RWPE2 (cell line): ENCODE results near the gene GIMAP7.

Experiments used
- ATAC-seq: fragments of 200-7000 bp; cut with Tn5 transposase; 3 replicates; pipeline ENCODE4 v1.9.1; 2021; ENCODE audit warnings: low read depth
- DNase-seq: peaks from one replicate; pipeline ENCODE4 v3.0.0-alpha.2; 2020; ENCODE audit warnings: low spot score
- H3K27ac ChIP-seq: fragments of 450-650 bp; 2 replicates; pipeline ENCODE4 v1.5.1; 2017; ENCODE audit warnings: mild to moderate bottlenecking; ENCODE audit not compliant: poor library complexity, severe bottlenecking
- H3K27me3 ChIP-seq: fragments of 250-450 bp; sonication (Bioruptor Pico); 2 replicates; pipeline ENCODE4 v1.5.1; 2021; ENCODE audit warnings: mild to moderate bottlenecking, moderate library complexity; ENCODE audit not compliant: insufficient read depth, poor library complexity, severe bottlenecking
- H3K36me3 ChIP-seq: fragments of 250-450 bp; sonication (Bioruptor Pico); 2 replicates; pipeline ENCODE4 v1.5.1; 2020; ENCODE audit warnings: low read depth, mild to moderate bottlenecking, moderate library complexity
- H3K4me1 ChIP-seq: fragments of 250-450 bp; sonication (Bioruptor Pico); 2 replicates; pipeline ENCODE4 v1.5.1; 2021; ENCODE audit warnings: mild to moderate bottlenecking, moderate library complexity; ENCODE audit not compliant: insufficient read depth, poor library complexity, severe bottlenecking
- H3K4me3 ChIP-seq: fragments of 250-450 bp; sonication (Bioruptor Pico); 2 replicates; pipeline ENCODE4 v1.5.1; 2021; ENCODE audit warnings: mild to moderate bottlenecking, moderate library complexity; ENCODE audit not compliant: severe bottlenecking
- H3K9me3 ChIP-seq: fragments of 250-450 bp; sonication (Bioruptor Pico); 2 replicates; pipeline ENCODE4 v1.5.1; 2021; ENCODE audit warnings: mild to moderate bottlenecking, moderate library complexity; ENCODE audit not compliant: severe bottlenecking
- TF ChIP-seq, protein P1 (sequence below): fragments of 450-650 bp; IDR thresholded peaks from one replicate; pipeline ENCODE4 v1.5.1; 2017; ENCODE audit warnings: mild to moderate bottlenecking, moderate library complexity; ENCODE audit not compliant: poor library complexity, severe bottlenecking

The GIMAP7 gene

DNA sequence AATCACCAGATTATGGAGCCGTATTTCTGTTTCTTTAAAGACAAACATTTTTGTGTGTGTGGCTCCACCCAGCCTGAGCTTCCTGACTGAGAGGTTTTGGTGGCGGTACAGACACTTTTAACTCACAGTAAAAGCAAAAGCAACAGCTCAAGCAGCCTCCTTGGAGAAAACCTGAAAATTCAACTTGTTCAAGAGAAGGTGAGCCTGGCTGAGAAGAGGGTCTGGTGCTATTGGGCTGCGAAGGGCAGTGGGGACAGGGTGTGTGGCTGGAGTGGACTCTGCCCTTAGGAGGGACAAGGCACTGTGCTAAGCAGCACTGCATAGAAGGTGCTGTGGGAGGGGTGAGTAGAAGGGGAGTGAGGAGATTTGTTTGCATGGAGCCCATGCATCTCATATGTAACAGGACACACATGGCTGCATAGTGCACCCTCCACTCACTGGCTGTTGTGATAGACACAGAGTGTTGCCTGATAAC, at the start of gene GIMAP7:
TSS of gene GIMAP7 (plus strand) at position 125 of the 475 bp plus-strand sequence. CDS start 5,103 bp downstream, outside the sequence.
- no peaks in the 10 kb centered on the region for H3K36me3 ChIP-seq
- TF ChIP-seq, protein P1, sequence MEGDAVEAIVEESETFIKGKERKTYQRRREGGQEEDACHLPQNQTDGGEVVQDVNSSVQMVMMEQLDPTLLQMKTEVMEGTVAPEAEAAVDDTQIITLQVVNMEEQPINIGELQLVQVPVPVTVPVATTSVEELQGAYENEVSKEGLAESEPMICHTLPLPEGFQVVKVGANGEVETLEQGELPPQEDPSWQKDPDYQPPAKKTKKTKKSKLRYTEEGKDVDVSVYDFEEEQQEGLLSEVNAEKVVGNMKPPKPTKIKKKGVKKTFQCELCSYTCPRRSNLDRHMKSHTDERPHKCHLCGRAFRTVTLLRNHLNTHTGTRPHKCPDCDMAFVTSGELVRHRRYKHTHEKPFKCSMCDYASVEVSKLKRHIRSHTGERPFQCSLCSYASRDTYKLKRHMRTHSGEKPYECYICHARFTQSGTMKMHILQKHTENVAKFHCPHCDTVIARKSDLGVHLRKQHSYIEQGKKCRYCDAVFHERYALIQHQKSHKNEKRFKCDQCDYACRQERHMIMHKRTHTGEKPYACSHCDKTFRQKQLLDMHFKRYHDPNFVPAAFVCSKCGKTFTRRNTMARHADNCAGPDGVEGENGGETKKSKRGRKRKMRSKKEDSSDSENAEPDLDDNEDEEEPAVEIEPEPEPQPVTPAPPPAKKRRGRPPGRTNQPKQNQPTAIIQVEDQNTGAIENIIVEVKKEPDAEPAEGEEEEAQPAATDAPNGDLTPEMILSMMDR, result no peak
- H3K4me3 ChIP-seq, result no peak within 1 kb of the TSS
- H3K27me3 ChIP-seq, result peaks cover 28% of the 10 kb centered on the region
- H3K9me3 ChIP-seq, result no peaks in the 10 kb centered on the region
- no peak within 1 kb of the TSS for H3K27ac ChIP-seq
- ATAC-seq, result no peak
- H3K4me1 ChIP-seq, result no peaks in the 10 kb centered on the region
- DNase-seq, result no peak

DNA sequence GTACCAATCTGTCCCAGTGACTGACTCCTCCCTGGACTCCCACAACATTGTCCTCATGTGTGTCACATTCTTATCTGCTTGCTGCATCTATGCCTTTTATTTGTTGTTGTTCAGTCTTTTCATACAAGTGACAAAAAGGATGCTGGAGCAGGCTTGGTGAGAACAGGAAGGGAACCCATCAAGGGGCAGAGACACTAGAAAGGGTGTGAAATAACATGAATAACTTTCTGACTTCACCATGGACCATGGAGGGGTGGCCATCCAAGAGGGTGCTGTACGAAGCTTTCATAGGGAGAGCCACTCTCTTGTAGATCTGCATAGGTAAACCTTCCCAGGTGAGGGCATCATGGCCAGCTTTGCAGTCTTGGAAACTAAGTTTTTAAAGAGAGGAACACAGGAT, 49.7 kb upstream of the GIMAP7 start:
- no peak overlapping the region for H3K4me3 ChIP-seq
- ATAC-seq (no peak), DNase-seq (no peak)
- TF ChIP-seq, protein P1, result no peak
- H3K27me3 ChIP-seq, result peaks cover 3% of the 10 kb centered on the region
- no peaks in the 10 kb centered on the region for H3K36me3 ChIP-seq
- H3K27ac ChIP-seq, result no peak overlapping the region
- peaks cover 2% of the 10 kb centered on the region for H3K9me3 ChIP-seq
- no peaks in the 10 kb centered on the region for H3K4me1 ChIP-seq

DNA sequence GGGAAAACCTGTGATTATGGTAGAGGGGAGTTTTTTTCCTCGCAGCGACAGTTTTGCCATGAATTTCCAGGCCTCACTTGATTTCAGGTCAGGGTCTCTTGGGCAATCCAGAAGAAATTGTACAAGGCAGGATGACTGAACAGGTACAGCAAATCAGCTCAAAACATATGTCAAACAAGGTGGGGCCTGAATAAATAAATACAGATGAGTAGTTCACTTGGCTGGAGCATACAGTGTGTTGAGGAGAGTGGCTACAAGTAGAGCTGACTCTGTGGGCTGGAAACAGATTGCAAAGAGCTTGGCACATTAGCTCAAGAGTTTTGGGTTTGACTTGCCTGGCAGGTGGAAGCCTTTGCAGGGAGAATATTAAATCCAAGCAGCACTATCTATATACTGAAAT, 49.3 kb upstream of the GIMAP7 start:
- TF ChIP-seq, protein P1, result no peak
- H3K27ac ChIP-seq, result no peak overlapping the region
- DNase-seq (no peak), ATAC-seq (no peak; the same call in 2 of the 3 replicates)
- no peaks in the 10 kb centered on the region for H3K4me1 ChIP-seq
- H3K9me3 ChIP-seq, result peaks cover 2% of the 10 kb centered on the region
- H3K36me3 ChIP-seq, result no peaks in the 10 kb centered on the region
- peaks cover 3% of the 10 kb centered on the region for H3K27me3 ChIP-seq
- H3K4me3 ChIP-seq, result no peak overlapping the region

DNA sequence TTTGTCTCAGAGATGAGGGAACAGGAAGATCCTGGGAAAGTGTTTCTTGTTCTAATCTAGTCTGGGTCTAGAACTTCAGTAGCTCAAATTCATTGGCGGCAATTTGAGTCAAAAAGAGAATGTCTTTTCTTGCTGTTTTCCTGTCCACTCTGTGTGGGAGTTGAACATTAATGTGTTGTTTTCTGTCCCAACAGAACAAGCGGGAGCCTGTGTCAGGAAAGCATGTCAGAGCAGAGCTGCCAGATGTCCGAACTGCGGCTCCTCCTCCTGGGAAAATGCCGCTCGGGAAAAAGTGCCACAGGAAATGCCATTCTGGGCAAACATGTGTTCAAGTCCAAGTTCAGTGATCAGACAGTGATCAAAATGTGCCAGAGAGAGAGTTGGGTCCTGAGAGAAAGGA, 48.2 kb upstream of the GIMAP7 start:
- Histone ChIP-seq H3K27ac (no peak overlapping the region), H3K9me3 (peaks cover 2% of the 10 kb centered on the region), H3K4me1 (no peaks in the 10 kb centered on the region), H3K4me3 (no peak overlapping the region), H3K36me3 (no peaks in the 10 kb centered on the region), H3K27me3 (peaks cover 3% of the 10 kb centered on the region)
- TF ChIP-seq, protein P1, result no peak
- ATAC-seq, result no peak
- no peak for DNase-seq

DNA sequence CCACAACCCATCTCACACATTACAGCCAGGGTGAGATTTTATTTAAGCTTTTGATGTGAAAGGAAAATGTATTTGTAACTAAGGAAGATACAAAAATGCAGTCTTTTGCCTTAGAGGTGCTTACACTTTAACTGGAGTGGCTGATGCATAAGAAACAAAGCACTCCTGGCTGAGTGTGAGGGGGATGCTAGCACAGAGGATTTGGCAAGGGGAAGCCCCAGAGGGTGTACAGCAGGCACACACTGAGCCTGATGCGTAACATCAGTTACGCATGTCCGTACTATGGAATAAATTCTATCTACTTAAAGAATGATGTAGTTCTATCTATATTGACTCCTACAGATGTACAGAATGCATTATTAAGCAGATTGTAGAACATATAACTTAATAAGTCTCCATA, 46.4 kb upstream of the GIMAP7 start:
- DNase-seq, result no peak
- Histone ChIP-seq H3K4me1 (no peaks in the 10 kb centered on the region), H3K27me3 (peaks cover 3% of the 10 kb centered on the region), H3K9me3 (peaks cover 2% of the 10 kb centered on the region), H3K27ac (no peak overlapping the region), H3K4me3 (no peak overlapping the region), H3K36me3 (no peaks in the 10 kb centered on the region)
- no peak for ATAC-seq
- TF ChIP-seq, protein P1, result no peak
